PFSK-1 (cell line): ENCODE measurements around the gene TMEM175.

Experiments
- FOXP2 ChIP-seq: optimal IDR thresholded peaks from 2 replicates; pipeline ENCODE3; 2011; ENCODE audit warnings: borderline replicate concordance, control low read depth, inconsistent platforms; ENCODE audit not compliant: insufficient read depth; ENCODE audit errors: extremely low read length, extremely low read depth
- POLR2AphosphoS5 ChIP-seq: IDR thresholded peaks from 2 replicates; pipeline ENCODE4 v1.6.1; 2012; ENCODE audit warnings: low read depth, mild to moderate bottlenecking, control low read depth, low read length, moderate library complexity
- SIN3A ChIP-seq: IDR thresholded peaks from 2 replicates; pipeline ENCODE4 v1.6.1; 2012; ENCODE audit warnings: mild to moderate bottlenecking, low read length, moderate library complexity, borderline replicate concordance; ENCODE audit not compliant: insufficient read depth
- TAF1 ChIP-seq: IDR thresholded peaks from 2 replicates; pipeline ENCODE4 v1.6.1; 2012; ENCODE audit warnings: low read length, control low read depth, borderline replicate concordance; ENCODE audit not compliant: insufficient read depth
- TF ChIP-seq, protein P1 (sequence below), 2 experiments: IDR thresholded peaks; 2 replicates each; pipeline versions ENCODE4 v1.6.1 to v1.8.0; 2011 to 2012; ENCODE audit warnings: low read depth in 2 of 2, low read length in 2 of 2, control low read depth in 1 of 2, inconsistent platforms in 1 of 2, mild to moderate bottlenecking in 1 of 2, moderate library complexity in 1 of 2; ENCODE audit not compliant: insufficient read depth in 1 of 2

The TMEM175 gene

DNA sequence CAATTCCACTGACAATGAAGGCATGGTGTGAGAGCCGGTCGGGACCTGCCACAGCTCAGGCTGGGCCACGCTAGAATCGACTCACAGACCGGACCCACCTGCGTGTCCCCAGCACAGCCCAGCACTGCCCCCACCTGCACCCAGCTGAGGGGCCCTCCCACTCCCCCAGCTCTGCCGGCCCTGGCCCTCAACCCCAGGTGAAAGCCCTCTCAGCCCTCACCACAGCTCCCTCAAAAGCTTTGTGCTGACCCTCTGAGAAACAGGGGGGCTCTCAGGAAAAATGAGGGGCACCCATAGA lies 25.2 kb upstream of the TMEM175 start:
- TF ChIP-seq, protein P1, sequence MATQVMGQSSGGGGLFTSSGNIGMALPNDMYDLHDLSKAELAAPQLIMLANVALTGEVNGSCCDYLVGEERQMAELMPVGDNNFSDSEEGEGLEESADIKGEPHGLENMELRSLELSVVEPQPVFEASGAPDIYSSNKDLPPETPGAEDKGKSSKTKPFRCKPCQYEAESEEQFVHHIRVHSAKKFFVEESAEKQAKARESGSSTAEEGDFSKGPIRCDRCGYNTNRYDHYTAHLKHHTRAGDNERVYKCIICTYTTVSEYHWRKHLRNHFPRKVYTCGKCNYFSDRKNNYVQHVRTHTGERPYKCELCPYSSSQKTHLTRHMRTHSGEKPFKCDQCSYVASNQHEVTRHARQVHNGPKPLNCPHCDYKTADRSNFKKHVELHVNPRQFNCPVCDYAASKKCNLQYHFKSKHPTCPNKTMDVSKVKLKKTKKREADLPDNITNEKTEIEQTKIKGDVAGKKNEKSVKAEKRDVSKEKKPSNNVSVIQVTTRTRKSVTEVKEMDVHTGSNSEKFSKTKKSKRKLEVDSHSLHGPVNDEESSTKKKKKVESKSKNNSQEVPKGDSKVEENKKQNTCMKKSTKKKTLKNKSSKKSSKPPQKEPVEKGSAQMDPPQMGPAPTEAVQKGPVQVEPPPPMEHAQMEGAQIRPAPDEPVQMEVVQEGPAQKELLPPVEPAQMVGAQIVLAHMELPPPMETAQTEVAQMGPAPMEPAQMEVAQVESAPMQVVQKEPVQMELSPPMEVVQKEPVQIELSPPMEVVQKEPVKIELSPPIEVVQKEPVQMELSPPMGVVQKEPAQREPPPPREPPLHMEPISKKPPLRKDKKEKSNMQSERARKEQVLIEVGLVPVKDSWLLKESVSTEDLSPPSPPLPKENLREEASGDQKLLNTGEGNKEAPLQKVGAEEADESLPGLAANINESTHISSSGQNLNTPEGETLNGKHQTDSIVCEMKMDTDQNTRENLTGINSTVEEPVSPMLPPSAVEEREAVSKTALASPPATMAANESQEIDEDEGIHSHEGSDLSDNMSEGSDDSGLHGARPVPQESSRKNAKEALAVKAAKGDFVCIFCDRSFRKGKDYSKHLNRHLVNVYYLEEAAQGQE (IDR thresholded peaks at IDR 0.05; ENCODE audit: insufficient read depth in 1 of 2, low read depth in 2 of 2, low read length in 2 of 2) = no peak
- TF ChIP-seq POLR2AphosphoS5 = no peak
- no peak for TF ChIP-seq FOXP2
- TF ChIP-seq SIN3A = no peak
- no peak for TF ChIP-seq TAF1

DNA sequence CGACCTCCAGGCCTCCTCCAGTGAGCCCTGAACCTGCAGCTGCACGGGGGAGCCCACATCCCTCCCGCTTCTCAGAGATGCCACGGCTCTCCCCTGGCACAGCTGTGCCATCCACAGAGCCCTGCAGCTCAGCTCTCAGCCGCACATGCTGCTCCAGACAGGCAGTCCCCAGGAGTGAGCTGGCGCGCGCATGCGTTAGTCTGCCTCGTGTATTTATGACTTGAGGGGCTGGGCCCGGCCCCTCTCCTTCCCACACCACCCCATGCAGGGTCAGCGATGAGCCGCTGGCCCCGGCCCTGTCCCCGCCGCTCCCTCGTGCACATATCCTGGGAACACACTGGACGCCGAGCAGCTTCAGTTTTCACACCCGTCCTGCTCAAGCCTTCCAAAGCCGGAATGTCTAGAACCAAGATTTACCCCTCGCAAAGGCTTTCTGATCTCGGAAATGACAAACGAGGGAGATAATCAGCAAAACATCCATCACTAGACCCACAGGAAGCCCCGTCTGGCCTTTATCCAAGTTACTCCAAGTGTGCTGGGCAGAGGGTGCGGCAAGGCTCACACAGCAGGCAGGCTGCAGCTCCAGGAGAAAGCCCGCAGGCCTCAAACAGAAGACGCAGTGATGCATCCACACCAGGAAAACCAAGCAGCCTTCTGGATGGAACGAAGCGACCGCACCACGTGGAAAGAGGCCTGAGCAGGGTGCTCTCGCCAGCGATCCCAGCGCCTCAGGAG lies 24.4 kb upstream of the TMEM175 start:
- TF ChIP-seq, protein P1 (IDR thresholded peaks at IDR 0.05; ENCODE audit: insufficient read depth in 1 of 2, low read depth in 2 of 2, low read length in 2 of 2) = no peak
- TF ChIP-seq TAF1 (no peak), FOXP2 (no peak), POLR2AphosphoS5 (no peak), SIN3A (no peak)

DNA sequence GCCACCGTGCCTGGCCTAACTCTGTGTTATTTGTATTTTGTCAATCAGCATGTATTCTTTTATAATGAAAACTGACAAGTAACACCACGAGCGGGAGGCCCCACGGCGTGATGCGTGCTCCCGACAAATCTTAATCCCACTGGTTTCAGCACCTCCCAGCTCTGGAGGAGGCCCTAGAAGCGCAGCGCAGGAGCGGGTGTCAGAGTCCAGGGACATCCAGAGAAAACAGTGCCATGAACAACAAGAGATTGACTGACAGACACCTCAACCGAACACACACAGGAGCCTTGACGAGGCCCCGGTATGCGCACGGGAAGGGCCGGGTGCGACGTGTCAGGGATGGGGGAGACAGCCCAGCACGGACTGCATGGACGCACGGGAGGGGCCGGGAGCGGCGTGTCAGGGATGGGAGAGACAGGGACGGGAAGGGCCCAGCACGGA lies 23.1 kb upstream of the TMEM175 start:
- no peak for TF ChIP-seq FOXP2
- TF ChIP-seq, protein P1 (IDR thresholded peaks at IDR 0.05; ENCODE audit: insufficient read depth in 1 of 2, low read depth in 2 of 2, low read length in 2 of 2) = no peak
- TF ChIP-seq TAF1 = no peak
- no peak for TF ChIP-seq SIN3A
- TF ChIP-seq POLR2AphosphoS5 = no peak

DNA sequence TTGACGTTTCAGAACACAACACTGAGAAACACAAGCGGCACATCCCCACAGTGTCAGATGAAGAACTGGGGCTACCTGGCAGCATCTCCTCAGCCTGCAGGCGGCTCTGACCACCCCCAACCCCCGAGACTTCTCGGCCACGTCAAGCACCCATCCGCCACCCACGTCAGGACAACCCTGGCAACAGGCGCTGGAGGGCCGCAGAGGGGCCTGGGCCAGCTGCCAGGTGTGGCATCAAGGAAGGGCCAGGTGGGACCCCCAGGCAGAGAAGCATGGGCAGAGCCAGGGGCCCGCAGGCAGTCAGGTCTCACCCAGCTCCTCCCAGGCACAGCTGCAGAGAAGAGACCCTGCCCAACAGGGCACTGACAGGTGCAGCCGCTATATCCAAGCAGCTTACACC lies 22.4 kb upstream of the TMEM175 start:
- TF ChIP-seq FOXP2 (no peak), TAF1 (no peak), SIN3A (no peak), POLR2AphosphoS5 (no peak)
- TF ChIP-seq, protein P1 (IDR thresholded peaks at IDR 0.05; ENCODE audit: insufficient read depth in 1 of 2, low read depth in 2 of 2, low read length in 2 of 2) = no peak
